Pancreas (tissue), 10 donors: Measurements from ENCODE around the gene RABGGTA. TPM values are rescaled to one million over a fixed set of nuclear protein-coding genes. Genes with fewer than 3 reads are reported as not detected.

Source experiments
- ATAC-seq, 4 donors: fragments of 200-7000 bp; cut with Tn5 transposase; one replicate each; pipeline versions ENCODE4 v1.8.0 to v1.9.1; 2020; ENCODE audit warnings: mild to moderate bottlenecking in 4 of 4, moderate library complexity in 4 of 4
- DNase-seq, 6 donors: peaks; one replicate each; pipeline ENCODE4 v3.0.0-alpha.2; 2020
- FAIRE-seq: peaks from 2 replicates; lab custom pipeline; 2012; peaks lifted over from hg19 to GRCh38; lab: Jason Lieb, UNC
- H3K27ac ChIP-seq, 4 donors: fragments of 200-600 bp; sonication (generic); 1 replicate in 3 of 4; 2 replicates in 1 of 4; pipeline versions ENCODE4 v1.5.0 to v1.8.0; 2020
- H3K27me3 ChIP-seq, 4 donors: fragments of 200-600 bp; one replicate each; pipeline ENCODE4 v1.8.0; 2021
- H3K36me3 ChIP-seq, 3 donors: fragments of 200-600 bp; sonication (generic) in 1 of 3; one replicate each; pipeline versions ENCODE4 v1.5.0 to v1.8.0; 2020 to 2021
- H3K4me1 ChIP-seq, 3 donors: fragments of 200-600 bp; one replicate each; pipeline ENCODE4 v1.8.0; 2021
- H3K4me3 ChIP-seq, 4 donors: fragments of 200-600 bp; sonication (generic) in 2 of 4; one replicate each; pipeline versions ENCODE4 v1.5.0 to v1.8.0; 2020 to 2021
- H3K9me3 ChIP-seq, 4 donors: fragments of 200-600 bp; one replicate each; pipeline ENCODE4 v1.8.0; 2021
- WGBS, 2 donors: extraction: QIAGEN DNeasy Blood & Tissue Kit; methylation state at CpG; one replicate each; pipeline ENCODE4 v1.1.7; 2013; 5-methylcytosine and 5-hydroxymethylcytosine counted together
- intact Hi-C, 3 donors: fragments of 100-400 bp; cut with DNase I; formaldehyde crosslinking; loops; one replicate each; pipeline versions ENCODE4 v1.11.1 to v1.14.2; 2022
- polyA plus RNA-seq, 2 donors: library from polyadenylated mRNA; stranded (reverse); fragments of 200-250 nt; gene quantifications; one replicate each; pipeline ENCODE4 v1.2.3, GENCODE V29; 2013
- total RNA-seq, 6 donors: library from RNA; stranded (reverse); fragmentation: NEBNext Ultra II Directional in 4 of 6; extraction: Animal tissue kit (Norgen Biotek cat#: 25700) in 4 of 6; gene quantifications; one replicate each; pipeline versions ENCODE4 v1.2.1 to v1.2.4, GENCODE V29; 2021 to 2023
- TF ChIP-seq, protein P1 (sequence below), 4 donors: fragments of 200-600 bp; sonication (generic) in 3 of 4; IDR thresholded peaks; one replicate each; pipeline versions ENCODE4 v1.5.0 to v1.8.0; 2021; ENCODE audit warnings: antibody characterized with exemption in 4 of 4
- donor health status: healthy with polysubstance abuse.
- donor health status: DM: no; HTN: no; CAD: no; lungs with moderate emphysema.
- donor health status: DM: no; HTN: no; CAD: no.
- donor health status: control.
- donor health status: control.
- donor health status: Bipolar disorder and iron deficiency.
- donor health status: DM: yes; HTN: yes; CAD: no.
- donor health status: DM: no; HTN: no; CAD: no.
- donor health status: DM: no; HTN: no; CAD: no.
- donor health status: DM: yes; HTN: yes; CAD: no.

The RABGGTA gene
- total and polyA plus RNA-seq, 8 donors, result 15.4 to 51.5 (median 19.9) TPM

- Histone ChIP-seq H3K4me1 (peaks cover 3 to 7% (median 6%) of the 10 kb centered on the region in 3 donors), H3K4me3 (no peak overlapping the region), H3K27ac (no peak overlapping the region), H3K27me3 (no peaks in the 10 kb centered on the region), H3K9me3 (no peaks in the 10 kb centered on the region), H3K36me3 (no peaks in the 10 kb centered on the region)
- ATAC-seq (no peak), FAIRE-seq (no peak), DNase-seq (no peak)
- intact Hi-C loops, result no loop called here
- WGBS, 2 donors, result 85 to 86% methylated on average over 10 of the region's 10 CpGs
- TF ChIP-seq, protein P1, sequence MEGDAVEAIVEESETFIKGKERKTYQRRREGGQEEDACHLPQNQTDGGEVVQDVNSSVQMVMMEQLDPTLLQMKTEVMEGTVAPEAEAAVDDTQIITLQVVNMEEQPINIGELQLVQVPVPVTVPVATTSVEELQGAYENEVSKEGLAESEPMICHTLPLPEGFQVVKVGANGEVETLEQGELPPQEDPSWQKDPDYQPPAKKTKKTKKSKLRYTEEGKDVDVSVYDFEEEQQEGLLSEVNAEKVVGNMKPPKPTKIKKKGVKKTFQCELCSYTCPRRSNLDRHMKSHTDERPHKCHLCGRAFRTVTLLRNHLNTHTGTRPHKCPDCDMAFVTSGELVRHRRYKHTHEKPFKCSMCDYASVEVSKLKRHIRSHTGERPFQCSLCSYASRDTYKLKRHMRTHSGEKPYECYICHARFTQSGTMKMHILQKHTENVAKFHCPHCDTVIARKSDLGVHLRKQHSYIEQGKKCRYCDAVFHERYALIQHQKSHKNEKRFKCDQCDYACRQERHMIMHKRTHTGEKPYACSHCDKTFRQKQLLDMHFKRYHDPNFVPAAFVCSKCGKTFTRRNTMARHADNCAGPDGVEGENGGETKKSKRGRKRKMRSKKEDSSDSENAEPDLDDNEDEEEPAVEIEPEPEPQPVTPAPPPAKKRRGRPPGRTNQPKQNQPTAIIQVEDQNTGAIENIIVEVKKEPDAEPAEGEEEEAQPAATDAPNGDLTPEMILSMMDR (IDR thresholded peaks at IDR 0.05), result no peak
These were observed 43.9 kb upstream of the RABGGTA start for GRCh38 chr14:24315243-24315806.

DNA sequence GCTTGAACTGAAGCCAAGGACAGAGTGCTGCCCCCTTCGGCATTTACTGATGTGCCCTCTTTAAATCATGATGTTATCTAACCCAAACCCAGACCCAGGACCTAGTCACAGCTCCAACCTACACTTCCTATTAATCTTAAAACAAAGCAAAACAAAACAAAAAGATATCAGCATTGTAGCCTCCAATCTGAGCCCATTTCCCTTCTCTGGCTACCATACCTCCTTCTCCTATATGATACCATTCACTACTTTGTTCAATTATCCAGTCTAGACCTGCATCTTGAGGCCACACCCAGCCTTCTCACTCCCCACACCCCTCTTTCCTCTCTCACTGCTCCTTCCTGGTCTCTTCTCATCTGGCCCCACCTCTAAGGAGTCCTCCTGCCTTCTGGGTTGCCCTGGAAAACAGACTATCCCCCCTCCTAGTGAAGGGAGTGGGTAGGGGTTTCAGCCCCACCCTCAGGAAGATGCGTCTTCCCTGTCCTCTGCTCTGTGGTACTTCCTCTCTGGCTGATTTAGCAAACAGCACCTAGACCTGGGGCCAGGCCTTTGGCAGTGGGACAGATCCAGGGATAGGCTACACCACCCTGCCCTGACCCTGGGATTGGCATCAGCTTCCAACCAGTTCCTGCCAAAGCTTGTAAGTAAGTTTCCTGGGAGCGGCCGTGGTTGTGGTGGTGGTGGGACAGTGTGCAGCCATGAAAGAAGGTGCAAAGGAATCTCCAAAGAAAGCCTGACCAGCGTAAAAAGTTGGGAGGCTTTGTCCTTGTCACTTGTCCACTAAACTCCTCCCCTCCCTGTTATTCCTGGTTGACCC is 43.2 kb upstream of the RABGGTA start:
- Histone ChIP-seq H3K4me3 (no peak overlapping the region), H3K27me3 (no peaks in the 10 kb centered on the region), H3K4me1 (peaks cover 10 to 14% (median 13%) of the 10 kb centered on the region in 3 donors), H3K9me3 (no peaks in the 10 kb centered on the region), H3K36me3 (no peaks in the 10 kb centered on the region), H3K27ac (no peak overlapping the region)
- DNase-seq, result peak in 1 of 6 donors; percentile 47
- TF ChIP-seq, protein P1 (IDR thresholded peaks at IDR 0.05), result no peak
- no peak for ATAC-seq
- WGBS, 2 donors, result 64 to 75% methylated on average over 5 of the region's 5 CpGs
- intact Hi-C loops, result no loop called here
- FAIRE-seq, result no peak

GRCh38 chr14:24313913-24314312 is 42.5 kb upstream of the RABGGTA start:
- peaks cover 12 to 21% (median 15%) of the 10 kb centered on the region in 3 donors for H3K4me1 ChIP-seq
- DNase-seq (peak in 1 of 6 donors; percentile 12), ATAC-seq (no peak), FAIRE-seq (no peak)
- intact Hi-C loops, result no loop called here
- TF ChIP-seq, protein P1 (IDR thresholded peaks at IDR 0.05), result no peak
- H3K27me3 ChIP-seq, result no peaks in the 10 kb centered on the region
- no peak overlapping the region for H3K4me3 ChIP-seq
- no peaks in the 10 kb centered on the region for H3K9me3 ChIP-seq
- H3K36me3 ChIP-seq, result no peaks in the 10 kb centered on the region
- WGBS, 2 donors, result 80 to 82% methylated on average over 2 of the region's 2 CpGs
- H3K27ac ChIP-seq, result peak overlapping the region in 1 of 4 donors; percentile 8

DNA sequence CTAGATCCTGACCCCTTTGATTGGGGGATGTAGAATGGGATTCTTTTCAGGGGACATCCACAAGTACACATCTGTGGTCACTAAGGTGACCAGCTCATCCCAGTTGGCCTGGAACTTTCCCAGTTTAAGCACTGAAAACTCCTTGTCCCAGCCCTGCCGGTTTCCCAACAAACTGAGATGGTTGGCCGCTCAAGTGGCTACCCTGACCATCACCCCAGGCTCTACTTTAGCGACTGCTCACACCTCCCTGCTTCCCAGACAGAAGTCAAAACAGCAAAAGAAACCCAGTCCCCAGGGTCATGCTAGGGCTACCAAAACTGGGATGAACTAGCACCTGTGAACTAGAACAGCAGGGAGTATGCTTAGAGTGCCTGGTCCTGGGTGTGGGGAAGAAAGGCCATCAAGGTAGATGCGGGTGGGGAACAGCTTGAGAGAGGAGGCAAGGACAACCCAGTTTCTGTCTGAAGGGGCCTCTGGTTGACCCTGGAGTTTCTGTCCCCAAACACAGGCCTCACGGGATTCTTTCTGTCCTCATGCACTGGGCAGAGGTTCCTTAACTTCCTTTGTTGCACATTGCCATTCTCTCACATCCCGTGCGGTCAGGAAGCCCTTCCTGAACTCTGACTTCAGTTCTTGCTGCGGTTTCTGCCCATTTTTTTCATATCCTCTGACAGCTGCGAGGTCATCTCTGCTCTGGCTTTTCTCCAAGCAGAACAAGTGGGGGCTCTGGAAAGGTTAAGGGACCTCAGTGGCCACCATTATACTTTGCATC is 41.5 kb upstream of the RABGGTA start:
- ATAC-seq, result no peak
- TF ChIP-seq, protein P1 (IDR thresholded peaks at IDR 0.05), result no peak
- no peaks in the 10 kb centered on the region for H3K27me3 ChIP-seq
- 76 to 81% methylated on average over 9 of the region's 9 CpGs for WGBS, 2 donors
- H3K9me3 ChIP-seq, result no peaks in the 10 kb centered on the region
- no peak overlapping the region for H3K4me3 ChIP-seq
- H3K36me3 ChIP-seq, result no peaks in the 10 kb centered on the region
- intact Hi-C loops, result no loop called here
- no peak for FAIRE-seq
- DNase-seq, result peak in 1 of 6 donors; percentile 20
- H3K4me1 ChIP-seq, result peaks cover 15 to 31% (median 22%) of the 10 kb centered on the region in 3 donors
- peak overlapping the region in 2 of 4 donors; percentile 57 to 91 for H3K27ac ChIP-seq
